HEK293 (cell line): ENCODE results near the gene SLC35F3.

ENCODE experiments used
- CTCF ChIA-PET: fragments of 350-600 bp; formaldehyde crosslinking; extraction: SDS; loops from one replicate; lab custom pipeline; 2021; ENCODE audit warnings: antibody characterized with exemption; lab: Yijun Ruan, JAX
- POLR2A ChIA-PET: fragments of 300-600 bp; formaldehyde crosslinking; extraction: SDS; loops from one replicate; lab custom pipeline; 2020; ENCODE audit warnings: antibody characterized with exemption, inconsistent platforms; lab: Yijun Ruan, JAX
- H3K27ac ChIP-seq: fragments of 200-500 bp; sonication (Bioruptor generic); 2 replicates; pipeline ENCODE4 v1.5.1; 2014; ENCODE audit warnings: low read depth, low read length, control low read depth, inconsistent platforms; ENCODE audit errors: extremely low read depth
- H3K36me3 ChIP-seq, 2 experiments: fragments of 200-500 bp in 1 of 2; sonication (Bioruptor generic) in 1 of 2; 1 replicate in 1 of 2; 2 replicates in 1 of 2; pipeline ENCODE4 v1.5.1; 2014 to 2017; ENCODE audit warnings: inconsistent platforms in 2 of 2, low read length in 2 of 2; ENCODE audit not compliant: control insufficient read depth in 2 of 2, insufficient read depth in 1 of 2
- H3K4me1 ChIP-seq: fragments of 200-500 bp; sonication (Bioruptor generic); 2 replicates; pipeline ENCODE4 v1.5.1; 2014; ENCODE audit warnings: mild to moderate bottlenecking, low read length, inconsistent platforms; ENCODE audit not compliant: control insufficient read depth, insufficient read depth
- H3K4me3 ChIP-seq: 2 replicates; pipeline ENCODE4 v1.5.1; 2011; ENCODE audit warnings: low read depth, mild to moderate bottlenecking, control low read depth, low read length, moderate library complexity
- H3K9me3 ChIP-seq: fragments of 200-500 bp; sonication (Bioruptor generic); 2 replicates; pipeline ENCODE4 v1.5.1; 2014; ENCODE audit warnings: low read depth, low read length, inconsistent platforms; ENCODE audit not compliant: control insufficient read depth, insufficient read depth
- GLIS2 ChIP-seq: fragments of 450-650 bp; formaldehyde crosslinking; IDR thresholded peaks from 2 replicates; pipeline ENCODE4 v1.5.1; 2016; ENCODE audit warnings: missing biosample characterization, missing genetic modification characterization
- HOXA7 ChIP-seq: sonication (generic); formaldehyde crosslinking; IDR thresholded peaks from 2 replicates; pipeline ENCODE4 v1.8.1; 2022; ENCODE audit warnings: missing genetic modification reagents, borderline replicate concordance
- SCRT2 ChIP-seq: fragments of 450-650 bp; formaldehyde crosslinking; IDR thresholded peaks from 2 replicates; pipeline ENCODE4 v1.5.1; 2016; ENCODE audit warnings: missing biosample characterization, missing genetic modification characterization
- TRIM28 ChIP-seq: IDR thresholded peaks from 2 replicates; pipeline ENCODE4 v1.6.1; 2011; ENCODE audit warnings: low read length, control low read depth, borderline replicate concordance
- ZBTB1 ChIP-seq: fragments of 450-650 bp; formaldehyde crosslinking; IDR thresholded peaks from 2 replicates; pipeline ENCODE4 v1.5.1; 2016; ENCODE audit warnings: missing biosample characterization, missing genetic modification characterization
- ZBTB8A ChIP-seq: fragments of 450-650 bp; formaldehyde crosslinking; IDR thresholded peaks from 2 replicates; pipeline ENCODE4 v1.5.1; 2016; ENCODE audit warnings: missing biosample characterization, missing genetic modification characterization
- ZNF132 ChIP-seq: fragments of 450-650 bp; formaldehyde crosslinking; IDR thresholded peaks from 2 replicates; pipeline ENCODE4 v1.5.1; 2017; ENCODE audit warnings: missing biosample characterization, missing genetic modification characterization, borderline replicate concordance
- ZNF174 ChIP-seq: fragments of 450-650 bp; formaldehyde crosslinking; IDR thresholded peaks from 2 replicates; pipeline ENCODE4 v1.5.0; 2017; ENCODE audit warnings: missing biosample characterization, mild to moderate bottlenecking, missing genetic modification characterization
- ZNF416 ChIP-seq: fragments of 450-650 bp; formaldehyde crosslinking; IDR thresholded peaks from 2 replicates; pipeline ENCODE4 v1.5.1; 2016; ENCODE audit warnings: missing biosample characterization, missing genetic modification characterization
- ZNF473 ChIP-seq: fragments of 450-650 bp; formaldehyde crosslinking; IDR thresholded peaks from 2 replicates; pipeline ENCODE4 v1.5.1; 2017; ENCODE audit warnings: missing biosample characterization, missing genetic modification characterization
- ZNF514 ChIP-seq: fragments of 450-650 bp; formaldehyde crosslinking; IDR thresholded peaks from 2 replicates; pipeline ENCODE4 v1.5.1; 2016; ENCODE audit warnings: missing biosample characterization, missing genetic modification characterization
- ZNF529 ChIP-seq: fragments of 450-650 bp; formaldehyde crosslinking; IDR thresholded peaks from 2 replicates; pipeline ENCODE4 v1.5.1; 2017; ENCODE audit warnings: missing genetic modification characterization, missing biosample characterization; ENCODE audit not compliant: insufficient replicate concordance
- ZNF660 ChIP-seq: fragments of 450-650 bp; IDR thresholded peaks from 2 replicates; pipeline ENCODE4 v1.5.1; 2018; ENCODE audit warnings: missing biosample characterization, mild to moderate bottlenecking, missing genetic modification characterization
- TF ChIP-seq, protein P1 (sequence below): fragments of 450-650 bp; formaldehyde crosslinking; conservative IDR thresholded peaks from 2 replicates; pipeline ENCODE4 v1.5.1; 2016; ENCODE audit warnings: low read depth, missing biosample characterization, missing genetic modification characterization
- TF ChIP-seq, protein P2 (sequence below): fragments of 450-650 bp; IDR thresholded peaks from 2 replicates; pipeline ENCODE4 v1.5.1; 2018; ENCODE audit warnings: missing biosample characterization, mild to moderate bottlenecking, missing genetic modification characterization
- TF ChIP-seq, protein P3 (sequence below): fragments of 450-650 bp; formaldehyde crosslinking; IDR thresholded peaks from 2 replicates; pipeline ENCODE4 v1.5.1; 2016; ENCODE audit warnings: missing biosample characterization, missing genetic modification characterization, low read depth
- TF ChIP-seq, protein P4 (sequence below): fragments of 450-650 bp; formaldehyde crosslinking; IDR thresholded peaks from 2 replicates; pipeline ENCODE4 v1.5.1; 2017; ENCODE audit warnings: missing biosample characterization, missing genetic modification characterization
- TF ChIP-seq, protein P5 (sequence below): fragments of 450-650 bp; formaldehyde crosslinking; IDR thresholded peaks from 2 replicates; pipeline ENCODE4 v1.5.1; 2017; ENCODE audit warnings: missing biosample characterization, missing genetic modification characterization
- TF ChIP-seq, protein P6 (sequence below): fragments of 450-650 bp; formaldehyde crosslinking; IDR thresholded peaks from 2 replicates; pipeline ENCODE4 v1.5.1; 2016; ENCODE audit warnings: missing biosample characterization, missing genetic modification characterization, borderline replicate concordance

The SLC35F3 gene

DNA sequence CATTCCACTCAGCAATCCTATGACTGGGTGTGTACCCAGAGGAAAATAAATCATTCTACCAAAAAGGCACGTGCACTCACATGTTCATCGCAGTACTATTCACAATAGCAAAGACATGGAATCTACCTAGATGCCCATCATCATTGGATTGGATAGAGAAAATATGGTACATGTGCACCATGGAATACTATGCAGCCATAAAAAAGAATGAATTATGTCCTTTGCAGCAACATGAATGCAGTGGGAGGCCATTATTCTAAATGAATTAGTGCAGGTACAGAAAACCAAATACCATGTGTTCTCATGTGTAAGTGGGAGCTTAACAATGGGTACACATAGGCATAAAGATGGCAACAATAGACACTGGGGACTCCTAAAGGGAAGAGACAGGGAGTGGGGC is 39.9 kb upstream of the SLC35F3 start (continued):
- TF ChIP-seq, protein P1, sequence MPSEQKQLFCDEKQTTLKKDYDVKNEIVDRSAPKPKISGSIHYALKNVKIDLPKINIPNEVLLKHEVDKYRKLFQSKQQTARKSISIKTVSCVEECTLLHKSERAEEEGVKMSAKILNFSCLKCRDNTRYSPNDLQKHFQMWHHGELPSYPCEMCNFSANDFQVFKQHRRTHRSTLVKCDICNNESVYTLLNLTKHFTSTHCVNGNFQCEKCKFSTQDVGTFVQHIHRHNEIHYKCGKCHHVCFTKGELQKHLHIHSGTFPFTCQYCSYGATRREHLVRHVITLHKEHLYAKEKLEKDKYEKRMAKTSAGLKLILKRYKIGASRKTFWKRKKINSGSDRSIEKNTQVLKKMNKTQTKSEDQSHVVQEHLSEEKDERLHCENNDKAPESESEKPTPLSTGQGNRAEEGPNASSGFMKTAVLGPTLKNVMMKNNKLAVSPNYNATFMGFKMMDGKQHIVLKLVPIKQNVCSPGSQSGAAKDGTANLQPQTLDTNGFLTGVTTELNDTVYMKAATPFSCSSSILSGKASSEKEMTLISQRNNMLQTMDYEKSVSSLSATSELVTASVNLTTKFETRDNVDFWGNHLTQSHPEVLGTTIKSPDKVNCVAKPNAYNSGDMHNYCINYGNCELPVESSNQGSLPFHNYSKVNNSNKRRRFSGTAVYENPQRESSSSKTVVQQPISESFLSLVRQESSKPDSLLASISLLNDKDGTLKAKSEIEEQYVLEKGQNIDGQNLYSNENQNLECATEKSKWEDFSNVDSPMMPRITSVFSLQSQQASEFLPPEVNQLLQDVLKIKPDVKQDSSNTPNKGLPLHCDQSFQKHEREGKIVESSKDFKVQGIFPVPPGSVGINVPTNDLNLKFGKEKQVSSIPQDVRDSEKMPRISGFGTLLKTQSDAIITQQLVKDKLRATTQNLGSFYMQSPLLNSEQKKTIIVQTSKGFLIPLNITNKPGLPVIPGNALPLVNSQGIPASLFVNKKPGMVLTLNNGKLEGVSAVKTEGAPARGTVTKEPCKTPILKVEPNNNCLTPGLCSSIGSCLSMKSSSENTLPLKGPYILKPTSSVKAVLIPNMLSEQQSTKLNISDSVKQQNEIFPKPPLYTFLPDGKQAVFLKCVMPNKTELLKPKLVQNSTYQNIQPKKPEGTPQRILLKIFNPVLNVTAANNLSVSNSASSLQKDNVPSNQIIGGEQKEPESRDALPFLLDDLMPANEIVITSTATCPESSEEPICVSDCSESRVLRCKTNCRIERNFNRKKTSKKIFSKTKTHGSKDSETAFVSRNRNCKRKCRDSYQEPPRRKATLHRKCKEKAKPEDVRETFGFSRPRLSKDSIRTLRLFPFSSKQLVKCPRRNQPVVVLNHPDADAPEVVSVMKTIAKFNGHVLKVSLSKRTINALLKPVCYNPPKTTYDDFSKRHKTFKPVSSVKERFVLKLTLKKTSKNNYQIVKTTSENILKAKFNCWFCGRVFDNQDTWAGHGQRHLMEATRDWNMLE, result no peak
- TF ChIP-seq ZNF132 (tag by site-specific recombination), result no peak
- TF ChIP-seq, protein P2, sequence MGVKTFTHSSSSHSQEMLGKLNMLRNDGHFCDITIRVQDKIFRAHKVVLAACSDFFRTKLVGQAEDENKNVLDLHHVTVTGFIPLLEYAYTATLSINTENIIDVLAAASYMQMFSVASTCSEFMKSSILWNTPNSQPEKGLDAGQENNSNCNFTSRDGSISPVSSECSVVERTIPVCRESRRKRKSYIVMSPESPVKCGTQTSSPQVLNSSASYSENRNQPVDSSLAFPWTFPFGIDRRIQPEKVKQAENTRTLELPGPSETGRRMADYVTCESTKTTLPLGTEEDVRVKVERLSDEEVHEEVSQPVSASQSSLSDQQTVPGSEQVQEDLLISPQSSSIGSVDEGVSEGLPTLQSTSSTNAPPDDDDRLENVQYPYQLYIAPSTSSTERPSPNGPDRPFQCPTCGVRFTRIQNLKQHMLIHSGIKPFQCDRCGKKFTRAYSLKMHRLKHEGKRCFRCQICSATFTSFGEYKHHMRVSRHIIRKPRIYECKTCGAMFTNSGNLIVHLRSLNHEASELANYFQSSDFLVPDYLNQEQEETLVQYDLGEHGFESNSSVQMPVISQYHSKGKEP (tag by site-specific recombination), result no peak

DNA sequence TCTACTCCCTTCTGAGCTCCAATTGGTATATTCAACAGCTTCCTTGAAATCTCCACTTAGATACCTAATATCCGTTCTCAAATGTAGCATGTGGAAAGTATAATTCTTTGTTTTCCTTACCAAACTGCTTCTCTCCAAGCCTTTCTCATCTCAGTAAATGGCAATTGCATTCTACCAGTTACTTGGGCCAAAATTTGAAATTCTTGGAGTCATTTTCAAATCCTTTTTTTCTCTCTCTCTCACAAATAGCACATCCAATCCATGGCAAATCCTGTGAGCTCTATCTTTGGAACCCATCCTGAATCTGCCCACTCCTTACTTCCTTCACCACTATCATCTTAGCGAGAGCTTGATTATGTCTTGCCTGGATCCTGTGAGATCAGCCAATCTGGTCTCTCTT is 39.3 kb upstream of the SLC35F3 start:
- TF ChIP-seq ZNF529 (tag by site-specific recombination), result no peak
- TF ChIP-seq ZNF514 (tag by site-specific recombination), result no peak
- TF ChIP-seq SCRT2 (tag by site-specific recombination), result no peak
- no peak for TF ChIP-seq ZNF174
- TF ChIP-seq, protein P3, sequence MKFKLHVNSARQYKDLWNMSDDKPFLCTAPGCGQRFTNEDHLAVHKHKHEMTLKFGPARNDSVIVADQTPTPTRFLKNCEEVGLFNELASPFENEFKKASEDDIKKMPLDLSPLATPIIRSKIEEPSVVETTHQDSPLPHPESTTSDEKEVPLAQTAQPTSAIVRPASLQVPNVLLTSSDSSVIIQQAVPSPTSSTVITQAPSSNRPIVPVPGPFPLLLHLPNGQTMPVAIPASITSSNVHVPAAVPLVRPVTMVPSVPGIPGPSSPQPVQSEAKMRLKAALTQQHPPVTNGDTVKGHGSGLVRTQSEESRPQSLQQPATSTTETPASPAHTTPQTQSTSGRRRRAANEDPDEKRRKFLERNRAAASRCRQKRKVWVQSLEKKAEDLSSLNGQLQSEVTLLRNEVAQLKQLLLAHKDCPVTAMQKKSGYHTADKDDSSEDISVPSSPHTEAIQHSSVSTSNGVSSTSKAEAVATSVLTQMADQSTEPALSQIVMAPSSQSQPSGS (tag by site-specific recombination), result no peak
- TF ChIP-seq ZBTB1 (tag by site-specific recombination), result no peak
- TF ChIP-seq, protein P4, sequence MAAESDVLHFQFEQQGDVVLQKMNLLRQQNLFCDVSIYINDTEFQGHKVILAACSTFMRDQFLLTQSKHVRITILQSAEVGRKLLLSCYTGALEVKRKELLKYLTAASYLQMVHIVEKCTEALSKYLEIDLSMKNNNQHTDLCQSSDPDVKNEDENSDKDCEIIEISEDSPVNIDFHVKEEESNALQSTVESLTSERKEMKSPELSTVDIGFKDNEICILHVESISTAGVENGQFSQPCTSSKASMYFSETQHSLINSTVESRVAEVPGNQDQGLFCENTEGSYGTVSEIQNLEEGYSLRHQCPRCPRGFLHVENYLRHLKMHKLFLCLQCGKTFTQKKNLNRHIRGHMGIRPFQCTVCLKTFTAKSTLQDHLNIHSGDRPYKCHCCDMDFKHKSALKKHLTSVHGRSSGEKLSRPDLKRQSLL (tag by site-specific recombination), result no peak
- no peak overlapping the region for H3K27ac ChIP-seq
- H3K9me3 ChIP-seq, result no peaks in the 10 kb centered on the region
- POLR2A ChIA-PET, result no interaction called here
- no peaks in the 10 kb centered on the region for H3K36me3 ChIP-seq
- H3K4me3 ChIP-seq, result no peak overlapping the region
- CTCF ChIA-PET, result interaction anchor here (1.2 kb wide), 1 partner anchor 482 kb away, joined by 3 read pairs; no protein-coding TSS in a partner anchor
- H3K4me1 ChIP-seq, result no peaks in the 10 kb centered on the region

DNA sequence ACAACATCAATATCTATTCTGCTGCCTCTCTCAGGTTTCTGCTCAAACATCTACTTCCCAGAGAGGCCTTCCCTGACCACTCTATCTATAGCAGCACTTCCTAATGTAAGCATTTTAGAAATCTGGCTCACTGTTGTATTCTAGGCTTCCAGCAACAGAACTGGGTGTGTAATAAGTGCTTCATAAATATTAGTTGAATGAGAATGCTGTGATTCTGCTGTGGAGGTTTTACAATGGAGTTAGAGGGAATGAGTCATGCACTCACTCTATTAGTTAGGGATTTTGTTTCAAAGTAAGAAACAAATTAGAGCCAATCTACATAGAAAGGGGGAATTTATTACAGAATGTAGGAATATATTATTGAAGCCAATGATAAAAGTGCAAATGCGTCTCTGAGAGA is 38.6 kb upstream of the SLC35F3 start:
- ChIA-PET CTCF (interaction anchor here (0.5 to 1.2 kb wide), 3 partner anchors 482 to 1360 kb away, joined by 3 to 4 read pairs (median 3); no protein-coding TSS in a partner anchor), POLR2A (no interaction called here)
- Histone ChIP-seq H3K4me3 (no peak overlapping the region), H3K9me3 (no peaks in the 10 kb centered on the region), H3K27ac (no peak overlapping the region), H3K4me1 (no peaks in the 10 kb centered on the region), H3K36me3 (no peaks in the 10 kb centered on the region)
- TF ChIP-seq, protein P5, sequence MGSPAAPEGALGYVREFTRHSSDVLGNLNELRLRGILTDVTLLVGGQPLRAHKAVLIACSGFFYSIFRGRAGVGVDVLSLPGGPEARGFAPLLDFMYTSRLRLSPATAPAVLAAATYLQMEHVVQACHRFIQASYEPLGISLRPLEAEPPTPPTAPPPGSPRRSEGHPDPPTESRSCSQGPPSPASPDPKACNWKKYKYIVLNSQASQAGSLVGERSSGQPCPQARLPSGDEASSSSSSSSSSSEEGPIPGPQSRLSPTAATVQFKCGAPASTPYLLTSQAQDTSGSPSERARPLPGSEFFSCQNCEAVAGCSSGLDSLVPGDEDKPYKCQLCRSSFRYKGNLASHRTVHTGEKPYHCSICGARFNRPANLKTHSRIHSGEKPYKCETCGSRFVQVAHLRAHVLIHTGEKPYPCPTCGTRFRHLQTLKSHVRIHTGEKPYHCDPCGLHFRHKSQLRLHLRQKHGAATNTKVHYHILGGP, result no peak
- no peak for TF ChIP-seq HOXA7 (CRISPR knock-in tag)
- TF ChIP-seq TRIM28, result no peak
- TF ChIP-seq SCRT2 (tag by site-specific recombination), result no peak
- no peak for TF ChIP-seq GLIS2 (tag by site-specific recombination)
- TF ChIP-seq, protein P6, sequence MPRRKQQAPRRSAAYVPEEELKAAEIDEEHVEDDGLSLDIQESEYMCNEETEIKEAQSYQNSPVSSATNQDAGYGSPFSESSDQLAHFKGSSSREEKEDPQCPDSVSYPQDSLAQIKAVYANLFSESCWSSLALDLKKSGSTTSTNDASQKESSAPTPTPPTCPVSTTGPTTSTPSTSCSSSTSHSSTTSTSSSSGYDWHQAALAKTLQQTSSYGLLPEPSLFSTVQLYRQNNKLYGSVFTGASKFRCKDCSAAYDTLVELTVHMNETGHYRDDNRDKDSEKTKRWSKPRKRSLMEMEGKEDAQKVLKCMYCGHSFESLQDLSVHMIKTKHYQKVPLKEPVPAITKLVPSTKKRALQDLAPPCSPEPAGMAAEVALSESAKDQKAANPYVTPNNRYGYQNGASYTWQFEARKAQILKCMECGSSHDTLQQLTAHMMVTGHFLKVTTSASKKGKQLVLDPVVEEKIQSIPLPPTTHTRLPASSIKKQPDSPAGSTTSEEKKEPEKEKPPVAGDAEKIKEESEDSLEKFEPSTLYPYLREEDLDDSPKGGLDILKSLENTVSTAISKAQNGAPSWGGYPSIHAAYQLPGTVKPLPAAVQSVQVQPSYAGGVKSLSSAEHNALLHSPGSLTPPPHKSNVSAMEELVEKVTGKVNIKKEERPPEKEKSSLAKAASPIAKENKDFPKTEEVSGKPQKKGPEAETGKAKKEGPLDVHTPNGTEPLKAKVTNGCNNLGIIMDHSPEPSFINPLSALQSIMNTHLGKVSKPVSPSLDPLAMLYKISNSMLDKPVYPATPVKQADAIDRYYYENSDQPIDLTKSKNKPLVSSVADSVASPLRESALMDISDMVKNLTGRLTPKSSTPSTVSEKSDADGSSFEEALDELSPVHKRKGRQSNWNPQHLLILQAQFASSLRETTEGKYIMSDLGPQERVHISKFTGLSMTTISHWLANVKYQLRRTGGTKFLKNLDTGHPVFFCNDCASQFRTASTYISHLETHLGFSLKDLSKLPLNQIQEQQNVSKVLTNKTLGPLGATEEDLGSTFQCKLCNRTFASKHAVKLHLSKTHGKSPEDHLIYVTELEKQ (tag by site-specific recombination), result no peak
- no peak for TF ChIP-seq ZNF660 (tag by site-specific recombination)
- TF ChIP-seq ZBTB8A (tag by site-specific recombination), result no peak
- TF ChIP-seq ZNF473 (tag by site-specific recombination), result no peak
- TF ChIP-seq ZNF416, result no peak
